Activated T-cell treated with anti-CD3 and anti-CD28 coated beads, Interleukin-2, amount 50 U/mL, for 72 hours (primary cell): ENCODE measurements around the gene SART3. TPM values are rescaled to one million over a fixed set of nuclear protein-coding genes. Genes with fewer than 3 reads are reported as not detected.
A peak's percentile ranks its signal among the peaks of the same experiment; 100 is the strongest.
"Not testable (repeated sequence)": the region's sequence is repeated elsewhere in the genome, so short reads cannot be mapped to it uniquely, and the experiment has no call there.

Source experiments
- ATAC-seq, 2 donors: fragments of 150-1000 bp; cut with Tn5 transposase; replicated peaks in 1 of 2; 2 replicates each; pipeline ENCODE4 v1.10.0; 2021; ENCODE audit warnings: moderate library complexity in 2 of 2, mild to moderate bottlenecking in 1 of 2
- DNase-seq, 2 donors: peaks; one replicate each; pipeline ENCODE4 v3.0.0; 2021 to 2022; ENCODE audit warnings: mixed read lengths in 1 of 2
- H3K27ac Mint-ChIP-seq: one replicate; pipeline ENCODE4 v1.8.0; 2022; ENCODE audit warnings: mild to moderate bottlenecking, moderate library complexity, mixed read lengths
- H3K27me3 Mint-ChIP-seq: one replicate; pipeline ENCODE4 v1.8.0; 2022; ENCODE audit warnings: low read depth, mixed read lengths
- H3K36me3 Mint-ChIP-seq, 2 donors: one replicate each; pipeline ENCODE4 v1.8.0; 2022; ENCODE audit warnings: mixed read lengths in 2 of 2, mild to moderate bottlenecking in 1 of 2; ENCODE audit not compliant: insufficient read depth in 2 of 2
- H3K4me1 Mint-ChIP-seq: one replicate; pipeline ENCODE4 v1.8.0; 2022; ENCODE audit warnings: low read depth, mixed read lengths
- H3K4me3 Mint-ChIP-seq, 2 donors: one replicate each; pipeline ENCODE4 v1.8.0; 2022; ENCODE audit warnings: mild to moderate bottlenecking in 2 of 2, mixed read lengths in 2 of 2, moderate library complexity in 2 of 2
- H3K9me3 Mint-ChIP-seq, 2 donors: one replicate each; pipeline ENCODE4 v1.8.0; 2022; ENCODE audit warnings: mixed read lengths in 2 of 2
- total RNA-seq, 2 donors: library from RNA; stranded (reverse); gene quantifications; one replicate each; pipeline ENCODE4 v1.2.3, GENCODE V29; 2022

The SART3 gene
- total RNA-seq, 2 donors from 2014 or later: 75.7 to 78.8 TPM

DNA sequence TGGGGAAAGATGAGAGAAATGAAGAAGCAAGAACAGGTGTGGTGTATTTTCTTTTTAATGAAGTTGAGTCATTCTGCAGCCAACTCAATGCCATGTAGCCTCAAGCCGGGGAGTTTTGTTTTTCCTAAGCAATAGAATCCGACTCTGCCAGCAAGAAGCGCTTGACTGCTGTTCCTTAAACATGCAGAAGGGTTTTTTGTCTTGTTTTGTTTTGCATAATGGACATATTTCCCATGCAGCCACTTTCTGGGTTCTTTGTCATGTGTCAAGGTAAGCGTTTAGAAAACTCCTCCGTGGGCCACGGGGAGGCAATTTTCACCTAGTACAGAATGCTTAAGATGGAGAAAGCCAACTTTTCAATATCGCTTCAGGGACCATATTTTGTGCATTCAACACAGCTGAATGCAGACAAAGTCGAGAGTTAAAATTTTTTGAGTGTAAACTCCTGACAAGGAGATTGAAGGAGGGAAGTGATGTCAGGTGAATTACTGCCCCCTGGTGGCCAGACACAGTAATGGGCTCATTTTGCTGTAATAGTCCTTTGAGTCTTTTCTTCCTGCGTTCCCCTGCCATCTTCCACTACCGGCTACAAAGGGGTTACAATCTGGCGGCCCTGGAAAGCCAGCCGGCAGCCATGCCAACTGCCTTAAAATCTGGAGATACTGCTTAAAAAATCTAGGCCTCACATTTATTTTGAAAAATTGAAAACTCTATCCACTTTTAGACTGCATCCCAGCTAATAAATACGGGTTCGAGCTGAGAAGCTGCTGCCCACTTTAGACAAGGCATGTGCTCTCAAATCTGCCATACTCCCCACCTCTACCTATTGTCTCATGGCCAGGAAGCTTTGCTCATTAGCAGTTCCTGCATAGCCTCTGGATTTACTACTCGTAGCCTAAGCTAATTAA lies 49.1 kb downstream of the SART3 start:
- peak; percentile 76 to 80 for DNase-seq
- Mint-ChIP-seq H3K36me3 (peaks cover 0 to 3% of the 10 kb centered on the region in 2 donors), H3K4me3 (peak overlapping the region; percentile 44 to 57), H3K9me3 (no peaks in the 10 kb centered on the region), H3K4me1 (peaks cover 47% of the 10 kb centered on the region), H3K27ac (no peak overlapping the region), H3K27me3 (no peaks in the 10 kb centered on the region)
- ATAC-seq: no peak

DNA sequence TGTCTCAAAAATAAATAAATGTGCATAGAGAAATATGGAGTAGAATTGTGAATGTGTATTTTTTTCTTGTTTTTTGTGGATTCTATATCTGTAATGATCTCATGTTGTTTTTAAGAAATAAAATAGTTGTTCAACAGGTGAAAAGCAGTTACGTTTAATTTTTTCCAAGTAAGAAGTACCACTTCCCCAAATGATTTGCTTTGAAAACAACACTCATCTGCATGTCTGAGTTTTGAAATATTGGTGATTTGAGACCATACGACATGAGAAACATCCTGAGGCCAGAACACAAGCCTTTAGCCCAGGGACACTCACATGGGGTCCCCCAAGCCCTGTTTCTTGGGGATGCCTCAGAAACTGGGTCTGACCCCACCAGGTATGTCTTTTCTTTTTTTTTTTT lies 50.1 kb downstream of the SART3 start:
- H3K36me3 Mint-ChIP-seq: peaks cover 0 to 3% of the 10 kb centered on the region in 2 donors
- H3K4me1 Mint-ChIP-seq: peaks cover 37% of the 10 kb centered on the region
- no peak overlapping the region for H3K4me3 Mint-ChIP-seq
- no peaks in the 10 kb centered on the region for H3K9me3 Mint-ChIP-seq
- DNase-seq (no peak), ATAC-seq (no peak)
- peaks cover 4% of the 10 kb centered on the region for H3K27me3 Mint-ChIP-seq
- H3K27ac Mint-ChIP-seq: no peak overlapping the region

DNA sequence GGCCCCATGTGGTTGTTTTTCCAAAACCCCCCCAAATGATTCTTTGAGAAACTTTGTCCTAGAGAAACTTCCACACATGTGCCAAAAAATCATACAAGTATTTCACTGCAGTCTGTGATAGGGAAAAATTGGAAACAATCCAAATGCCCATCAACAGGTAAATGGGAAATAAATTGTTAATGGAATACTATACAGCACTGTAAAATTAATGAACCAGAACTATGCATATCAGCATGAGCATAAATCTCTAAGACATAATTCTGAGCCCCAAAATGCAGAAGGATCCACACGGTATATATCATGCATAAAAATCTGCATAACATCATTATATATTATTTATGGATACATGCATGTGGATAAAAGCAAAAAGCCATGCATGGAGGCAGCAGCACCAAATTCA lies 51.2 kb downstream of the SART3 start:
- DNase-seq: no peak
- H3K27ac Mint-ChIP-seq: no peak overlapping the region
- H3K9me3 Mint-ChIP-seq: no peaks in the 10 kb centered on the region
- no peaks in the 10 kb centered on the region for H3K36me3 Mint-ChIP-seq
- no peak for ATAC-seq
- H3K4me1 Mint-ChIP-seq: peaks cover 34% of the 10 kb centered on the region
- H3K4me3 Mint-ChIP-seq: no peak overlapping the region
- peaks cover 14% of the 10 kb centered on the region for H3K27me3 Mint-ChIP-seq

DNA sequence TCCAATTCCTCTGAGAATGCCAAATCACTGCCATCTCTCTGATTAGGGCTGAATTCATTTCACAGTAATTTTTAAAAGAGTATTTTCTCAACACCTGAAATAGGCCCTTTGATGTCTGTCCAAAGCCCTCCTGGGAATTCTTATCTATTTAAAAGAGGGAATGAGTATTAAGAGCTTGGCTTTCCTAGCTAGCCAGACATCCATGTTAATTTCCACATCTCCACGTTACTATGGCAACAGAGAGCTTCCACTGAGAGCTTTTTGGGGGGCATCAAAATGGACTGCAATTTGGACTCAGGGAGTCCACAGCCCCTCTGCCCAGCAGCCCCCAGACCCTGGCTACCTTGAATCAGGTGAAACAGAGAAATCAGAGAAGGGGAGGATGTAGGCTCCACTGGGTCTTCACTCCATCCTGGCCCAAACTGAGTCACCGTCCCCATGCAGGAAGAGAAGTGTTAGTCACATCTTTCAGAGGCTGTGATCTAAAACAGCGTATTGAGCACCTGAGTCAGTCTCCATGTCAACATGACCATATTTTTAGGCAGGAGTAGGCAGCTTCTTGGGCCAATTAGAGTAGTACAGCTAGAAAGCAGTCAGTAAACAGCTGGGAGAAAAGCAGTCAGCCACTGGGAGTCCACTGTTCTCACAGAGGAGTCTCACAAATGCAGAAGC lies 52.9 kb downstream of the SART3 start:
- Mint-ChIP-seq H3K4me1 (peaks cover 23% of the 10 kb centered on the region), H3K9me3 (peaks cover 4 to 9% of the 10 kb centered on the region in 2 donors), H3K27ac (no peak overlapping the region), H3K36me3 (peaks cover 7 to 10% of the 10 kb centered on the region in 2 donors), H3K27me3 (peaks cover 30% of the 10 kb centered on the region), H3K4me3 (peak overlapping the region in 1 of 2 donors; percentile 37)
- peak; percentile 49 to 56 for DNase-seq
- peak; percentile 93 to 94 for ATAC-seq

DNA sequence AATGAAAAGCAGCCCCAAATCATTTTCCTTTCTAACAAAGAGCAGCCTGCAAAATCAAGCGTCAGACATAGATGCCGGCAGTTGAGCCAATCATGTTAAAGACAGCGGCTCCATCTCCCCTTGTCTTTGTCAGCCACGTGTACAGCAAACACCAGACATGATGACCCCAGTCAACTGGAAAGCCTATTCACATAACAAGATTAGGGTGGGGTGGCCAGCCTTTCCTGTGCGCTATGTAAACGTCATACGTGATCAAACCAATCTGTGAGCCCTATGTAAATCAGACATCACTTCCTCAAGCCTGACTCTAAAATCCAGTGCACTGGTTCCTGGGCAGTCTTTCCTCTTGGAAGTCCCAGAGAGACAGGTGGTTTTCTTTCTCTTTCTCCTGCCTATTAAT lies 55.8 kb downstream of the SART3 start:
- DNase-seq: no peak
- Mint-ChIP-seq H3K36me3 (peaks cover 9 to 12% of the 10 kb centered on the region in 2 donors), H3K4me3 (no peak overlapping the region), H3K27me3 (peaks cover 32% of the 10 kb centered on the region), H3K9me3 (peaks cover 8 to 12% of the 10 kb centered on the region in 2 donors), H3K27ac (no peak overlapping the region), H3K4me1 (peaks cover 10% of the 10 kb centered on the region)
- ATAC-seq: no peak

DNA sequence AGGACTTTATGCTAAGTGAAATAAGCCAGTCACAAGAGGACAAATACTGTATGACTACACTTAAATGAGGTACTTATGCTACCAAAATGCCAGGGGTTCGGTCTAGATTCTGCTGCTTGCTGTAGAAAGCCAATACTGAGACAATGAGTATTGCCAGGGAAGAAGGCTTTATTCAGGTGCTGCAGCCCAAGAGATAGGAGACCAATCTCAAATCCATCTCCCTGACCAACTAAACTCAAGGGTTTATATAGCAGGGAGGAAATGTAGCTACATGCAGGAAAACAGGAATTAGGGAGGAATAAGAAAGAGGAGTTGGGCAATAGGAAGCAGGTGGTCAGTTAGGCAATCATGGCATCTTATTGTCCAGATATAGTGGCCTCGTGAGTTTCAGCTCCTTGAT lies 58.1 kb downstream of the SART3 start:
- ATAC-seq (no peak), DNase-seq (no peak)
- Mint-ChIP-seq H3K27ac (no peak overlapping the region), H3K36me3 (peaks cover 9 to 12% of the 10 kb centered on the region in 2 donors), H3K4me3 (no peak overlapping the region), H3K9me3 (peaks cover 8 to 12% of the 10 kb centered on the region in 2 donors), H3K4me1 (peaks cover under 1% of the 10 kb centered on the region), H3K27me3 (peaks cover 44% of the 10 kb centered on the region)

DNA sequence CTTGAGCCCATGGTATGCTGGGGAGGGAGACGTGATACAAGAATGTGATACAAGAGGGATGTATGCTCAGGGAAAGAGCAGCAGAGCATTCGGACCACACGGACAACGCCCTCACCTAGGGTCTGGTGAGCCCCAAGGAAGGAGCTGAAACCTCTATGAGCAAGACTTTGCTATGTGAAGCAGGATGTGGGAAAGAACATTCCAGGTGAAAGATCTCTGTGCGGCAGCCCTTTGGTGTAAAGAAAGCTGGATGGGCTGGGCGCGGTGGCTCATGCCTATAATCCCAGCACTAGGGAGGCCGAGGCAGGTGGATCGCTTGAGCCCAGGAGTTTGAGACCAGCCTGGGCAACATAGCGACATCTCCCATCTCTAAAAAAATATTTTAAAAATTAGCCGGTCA lies 62.8 kb downstream of the SART3 start:
- no peak overlapping the region for H3K27ac Mint-ChIP-seq
- peaks cover 47% of the 10 kb centered on the region for H3K27me3 Mint-ChIP-seq

DNA sequence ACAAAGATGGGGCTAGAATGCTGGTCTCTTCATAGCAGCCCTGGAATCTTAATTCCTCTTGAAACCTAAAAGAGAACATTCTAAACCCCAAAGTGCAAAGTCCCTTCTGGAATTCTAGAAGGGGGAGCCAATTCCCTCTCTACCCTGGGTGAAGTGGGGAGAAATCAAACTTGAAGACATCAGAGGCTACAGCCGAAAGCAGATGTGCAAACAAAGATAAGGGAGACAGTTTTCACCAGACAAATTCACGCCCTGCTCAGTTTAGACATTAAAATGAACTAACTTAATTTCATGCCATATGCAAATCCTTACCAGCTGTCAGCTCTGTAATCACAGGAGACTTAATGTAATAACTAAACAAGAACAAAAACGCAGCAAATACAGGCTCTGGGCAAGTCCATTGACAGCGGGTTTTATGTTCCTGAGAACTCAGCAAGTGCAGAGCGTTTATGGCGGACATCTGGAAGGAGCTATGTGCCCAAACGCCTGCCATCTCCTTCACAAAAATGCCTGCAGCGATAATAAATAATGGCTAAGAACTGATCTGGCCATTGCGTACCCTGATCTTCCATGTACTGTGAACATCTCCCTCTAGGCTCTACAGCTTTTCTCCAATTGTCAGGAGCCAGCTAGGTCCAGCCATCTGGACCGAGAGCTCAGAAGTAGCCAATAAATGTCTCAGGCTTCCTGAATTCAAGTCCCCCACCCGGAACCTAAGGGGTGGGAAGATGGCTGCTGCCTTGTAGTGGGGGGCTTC lies 65.0 kb downstream of the SART3 start:
- Mint-ChIP-seq H3K9me3 (no peaks in the 10 kb centered on the region), H3K4me3 (no peak overlapping the region), H3K36me3 (no peaks in the 10 kb centered on the region), H3K4me1 (no peaks in the 10 kb centered on the region), H3K27ac (no peak overlapping the region), H3K27me3 (peaks cover 55% of the 10 kb centered on the region)
- no peak for ATAC-seq
- no peak for DNase-seq

More for the DNA sequence above, 62.8 kb downstream of the SART3 start:
- ATAC-seq (no peak), DNase-seq (no peak)
- Mint-ChIP-seq H3K4me3 (no peak overlapping the region), H3K4me1 (no peaks in the 10 kb centered on the region), H3K9me3 (peaks cover 3 to 5% of the 10 kb centered on the region in 2 donors), H3K36me3 (peaks cover 2 to 3% of the 10 kb centered on the region in 2 donors)

DNA sequence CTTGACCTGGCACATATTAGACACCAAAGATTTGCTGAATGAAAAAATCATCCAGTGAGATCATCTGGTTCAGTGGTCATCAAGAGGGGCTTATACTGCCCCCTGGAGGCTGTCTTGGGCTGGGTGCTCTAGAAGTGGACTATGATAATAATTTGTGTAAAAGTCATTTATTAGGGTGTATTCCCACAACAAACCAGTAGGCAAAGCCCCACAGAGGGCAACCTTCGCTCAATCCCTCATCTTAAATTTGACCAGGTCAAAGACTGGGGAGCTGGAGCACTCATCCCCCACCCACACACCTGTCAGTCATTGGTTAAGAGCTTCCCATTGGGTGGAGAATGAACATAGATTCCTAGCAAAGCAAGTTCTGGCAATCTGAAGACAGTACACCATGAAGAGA lies 65.9 kb downstream of the SART3 start:
- Mint-ChIP-seq H3K36me3 (no peaks in the 10 kb centered on the region), H3K4me3 (no peak overlapping the region), H3K9me3 (no peaks in the 10 kb centered on the region), H3K4me1 (no peaks in the 10 kb centered on the region), H3K27me3 (peaks cover 57% of the 10 kb centered on the region), H3K27ac (no peak overlapping the region)
- ATAC-seq (no peak), DNase-seq (peak in 1 of 2 donors; percentile 39)

DNA sequence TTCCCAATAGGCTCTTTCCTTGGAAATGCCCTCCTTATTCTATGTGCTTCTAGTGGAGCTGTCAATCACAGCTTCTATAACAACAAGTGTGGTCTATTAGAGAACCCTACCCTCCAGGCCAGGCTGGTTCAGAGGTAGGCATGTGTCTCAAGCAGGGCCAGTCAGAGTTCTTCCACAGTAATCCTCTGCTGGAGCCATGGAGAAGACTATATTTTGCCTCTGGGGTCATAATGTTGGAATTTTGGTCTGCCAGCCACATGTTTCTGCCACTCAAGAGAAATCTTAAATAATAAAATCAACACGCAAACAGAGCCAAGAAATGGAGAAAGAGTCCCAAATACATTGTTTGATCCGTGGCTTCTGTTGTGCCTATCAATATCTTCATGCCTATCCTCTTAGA lies 69.7 kb downstream of the SART3 start:
- Mint-ChIP-seq H3K27me3 (peaks cover 39% of the 10 kb centered on the region), H3K36me3 (peaks cover 0 to 4% of the 10 kb centered on the region in 2 donors), H3K27ac (no peak overlapping the region), H3K4me1 (no peaks in the 10 kb centered on the region), H3K4me3 (no peak overlapping the region), H3K9me3 (peaks cover 5% of the 10 kb centered on the region in 2 donors)
- ATAC-seq: no peak
- DNase-seq: no peak

DNA sequence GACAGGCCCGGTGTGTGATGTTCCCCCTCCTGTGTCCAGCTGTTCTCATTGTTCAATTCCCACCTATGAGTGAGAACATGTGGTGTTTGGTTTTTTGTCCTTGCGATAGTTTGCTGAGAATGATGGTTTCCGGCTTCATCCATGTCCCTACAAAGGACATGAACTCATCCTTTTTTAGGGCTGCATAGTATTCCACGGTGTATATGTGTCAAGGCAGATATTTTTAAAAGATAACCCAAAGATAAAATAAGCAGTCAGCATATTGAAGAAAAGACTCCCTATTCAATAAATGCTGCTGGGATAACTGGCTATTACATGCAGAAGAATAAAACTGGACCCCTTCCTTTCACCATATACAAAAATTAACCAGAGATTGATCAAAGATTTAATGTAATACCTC lies 73.9 kb downstream of the SART3 start:
- peaks cover 15% of the 10 kb centered on the region for H3K27me3 Mint-ChIP-seq
- DNase-seq, H3K4me3 Mint-ChIP-seq, H3K27ac Mint-ChIP-seq, H3K9me3 Mint-ChIP-seq, H3K36me3 Mint-ChIP-seq, ATAC-seq, H3K4me1 Mint-ChIP-seq: not testable (repeated sequence)

DNA sequence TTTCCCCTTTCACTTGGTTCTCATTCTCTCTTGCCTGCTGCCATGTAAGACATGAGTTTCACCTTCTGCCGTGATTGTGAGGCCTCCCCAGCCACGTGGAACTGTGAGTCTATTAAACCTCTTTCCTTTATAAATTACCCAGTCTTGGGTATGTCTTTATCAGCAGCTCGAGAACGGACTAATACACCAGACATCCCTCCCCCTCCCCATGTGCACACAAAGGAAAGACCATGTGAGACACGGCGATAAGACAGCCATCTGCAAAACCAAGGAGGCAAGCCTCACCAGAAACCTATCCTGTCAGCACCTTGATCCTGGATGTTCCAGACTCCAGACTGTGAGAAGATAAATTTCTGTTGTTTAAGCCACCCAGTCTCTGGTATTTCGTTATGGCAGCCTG lies 75.6 kb downstream of the SART3 start:
- not testable (repeated sequence) for H3K36me3 Mint-ChIP-seq, H3K4me1 Mint-ChIP-seq, DNase-seq, H3K4me3 Mint-ChIP-seq, ATAC-seq, H3K27ac Mint-ChIP-seq, H3K9me3 Mint-ChIP-seq
- H3K27me3 Mint-ChIP-seq: peaks cover 24% of the 10 kb centered on the region

DNA sequence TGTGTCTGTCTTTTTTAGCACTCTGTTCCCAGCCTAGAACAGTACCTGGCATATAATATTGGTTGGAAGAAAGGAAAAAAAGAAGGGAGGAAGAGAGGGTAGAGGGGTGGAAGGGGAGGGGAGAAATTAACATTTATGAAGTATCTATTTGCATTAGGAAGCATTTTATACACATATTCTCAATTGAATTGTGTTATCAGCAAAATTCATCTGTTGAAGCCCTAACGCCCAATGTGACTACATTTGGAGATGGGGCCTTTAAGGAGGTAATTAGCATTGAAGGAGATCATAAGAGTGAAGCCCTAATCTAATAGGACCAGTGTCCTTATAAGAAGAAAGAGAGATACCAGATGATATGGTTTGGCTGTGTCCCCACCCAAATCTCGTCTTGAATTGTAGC lies 76.1 kb downstream of the SART3 start:
- ATAC-seq (no peak), DNase-seq (no peak)
- Mint-ChIP-seq H3K9me3 (peaks cover 5% of the 10 kb centered on the region in 2 donors), H3K4me3 (no peak overlapping the region), H3K27ac (no peak overlapping the region), H3K36me3 (peaks cover 0 to 4% of the 10 kb centered on the region in 2 donors), H3K4me1 (no peaks in the 10 kb centered on the region), H3K27me3 (peaks cover 27% of the 10 kb centered on the region)
